Nucleus accumbens (tissue), 56 donors: Measurements from ENCODE around the gene CTTNBP2NL.
"Not testable (repeated sequence)": the region's sequence is repeated elsewhere in the genome, so short reads cannot be mapped to it uniquely, and the experiment has no call there.

ENCODE experiments used
- DNase-seq, 56 donors: peaks; one replicate each; lab custom pipeline; 2025; lab: John Stamatoyannopoulos, UW

Gene CTTNBP2NL

GRCh38 chr1:112457955-112458354, 61.9 kb downstream of the CTTNBP2NL start:
- DNase-seq = no peak

GRCh38 chr1:112458756-112459155, 62.7 kb downstream of the CTTNBP2NL start:
- no peak for DNase-seq

- DNase-seq = no peak
These were observed 64.6 kb downstream of the CTTNBP2NL start for GRCh38 chr1:112460615-112461014.

GRCh38 chr1:112461200-112461871, 65.3 kb downstream of the CTTNBP2NL start:
- DNase-seq = no peak

- DNase-seq = no peak
These were observed 66.9 kb downstream of the CTTNBP2NL start for GRCh38 chr1:112462953-112463279.

GRCh38 chr1:112464501-112464900, 68.5 kb downstream of the CTTNBP2NL start:
- DNase-seq = peak in 2 of 56 donors; percentile 12 to 14

- DNase-seq = peak in 16 of 56 donors; percentile 10 to 47 (median 20)
These were observed 69.1 kb downstream of the CTTNBP2NL start for GRCh38 chr1:112465122-112465521.

GRCh38 chr1:112466078-112466660, 70.2 kb downstream of the CTTNBP2NL start:
- DNase-seq = peak; percentile 50 to 97 (median 90)

GRCh38 chr1:112470324-112470723, 74.3 kb downstream of the CTTNBP2NL start:
- DNase-seq = not testable (repeated sequence)

GRCh38 chr1:112470966-112471365, 75.0 kb downstream of the CTTNBP2NL start:
- DNase-seq = no peak

- no peak for DNase-seq
These were observed 76.1 kb downstream of the CTTNBP2NL start for GRCh38 chr1:112472142-112472541.

GRCh38 chr1:112477550-112477949, 81.5 kb downstream of the CTTNBP2NL start:
- no peak for DNase-seq

- DNase-seq = no peak
These were observed 82.3 kb downstream of the CTTNBP2NL start for GRCh38 chr1:112478314-112478713.

- DNase-seq = not testable (repeated sequence)
These were observed 90.0 kb downstream of the CTTNBP2NL start for GRCh38 chr1:112486063-112486462.

- not testable (repeated sequence) for DNase-seq
These were observed 91.7 kb downstream of the CTTNBP2NL start for GRCh38 chr1:112487686-112488085.

- no peak for DNase-seq
These were observed 92.1 kb downstream of the CTTNBP2NL start for GRCh38 chr1:112488141-112488540.

GRCh38 chr1:112492076-112492475, 96.1 kb downstream of the CTTNBP2NL start:
- DNase-seq = no peak

- DNase-seq = no peak
These were observed 97.3 kb downstream of the CTTNBP2NL start for GRCh38 chr1:112493351-112493750.

- no peak for DNase-seq
These were observed 100.3 kb downstream of the CTTNBP2NL start for GRCh38 chr1:112496290-112496689.

- DNase-seq = peak in 50 of 56 donors; percentile 8 to 86 (median 62)
These were observed 106.0 kb downstream of the CTTNBP2NL start for GRCh38 chr1:112501810-112502641.

- DNase-seq = no peak
These were observed 106.8 kb downstream of the CTTNBP2NL start for GRCh38 chr1:112502826-112503225.
